GM18858 (cell line): Measurements from ENCODE around the gene TMPRSS11D.

Experiments
- ATAC-seq: cut with Tn5 transposase; IDR thresholded peaks from one replicate; pipeline ENCODE4 v1.9.1; 2021; ENCODE audit not compliant: unreplicated experiment

The TMPRSS11D gene

GRCh38 chr4:67886281-67886680 is 2.5 kb upstream of the TMPRSS11D start:
- no peak for ATAC-seq

DNA sequence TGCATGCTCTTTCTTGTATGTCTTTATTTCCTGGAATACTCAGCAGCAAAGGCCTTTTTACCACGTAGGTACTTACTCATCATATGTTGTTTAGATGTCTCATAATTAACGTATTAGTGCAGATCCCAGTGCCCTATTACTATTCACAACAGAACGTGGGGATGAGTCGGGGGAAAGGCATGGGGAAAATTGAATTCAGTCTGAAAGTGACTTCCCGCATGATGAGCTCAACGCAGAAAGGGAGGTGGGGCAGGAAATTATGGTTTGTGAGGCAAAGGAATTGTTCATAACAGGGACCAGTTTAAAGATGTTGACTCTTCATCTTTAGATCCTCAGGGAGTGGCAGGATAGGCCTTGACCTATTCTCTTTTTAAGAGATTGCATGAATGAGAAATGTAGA is 2.0 kb upstream of the TMPRSS11D start:
- ATAC-seq, result no peak

GRCh38 chr4:67884701-67885100 is 899 bp upstream of the TMPRSS11D start:
- no peak for ATAC-seq

DNA sequence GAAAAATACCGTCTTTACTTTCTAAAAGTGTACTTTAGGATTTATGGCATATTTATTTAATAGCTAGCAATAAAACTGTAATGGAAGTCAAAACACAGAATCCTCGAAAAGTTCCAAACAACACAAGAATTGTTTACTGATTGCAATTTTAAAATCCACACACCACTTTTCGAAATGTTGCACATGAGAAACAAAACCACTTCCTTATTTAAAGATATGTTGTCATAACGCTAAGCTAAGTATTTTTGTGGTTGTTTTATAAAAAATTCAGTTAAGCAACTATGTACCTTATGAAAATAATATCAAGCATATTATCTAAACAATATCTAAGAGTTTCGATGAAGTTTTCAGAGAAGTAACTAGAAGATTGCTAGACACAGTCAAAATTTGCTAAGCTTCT is 344 bp downstream of the TMPRSS11D start:
- no peak for ATAC-seq

- no peak for ATAC-seq
Observed at GRCh38 chr4:67880866-67881610, 2.8 kb downstream of the TMPRSS11D start.

- no peak for ATAC-seq
Observed at GRCh38 chr4:67879486-67879885, 4.3 kb downstream of the TMPRSS11D start.

DNA sequence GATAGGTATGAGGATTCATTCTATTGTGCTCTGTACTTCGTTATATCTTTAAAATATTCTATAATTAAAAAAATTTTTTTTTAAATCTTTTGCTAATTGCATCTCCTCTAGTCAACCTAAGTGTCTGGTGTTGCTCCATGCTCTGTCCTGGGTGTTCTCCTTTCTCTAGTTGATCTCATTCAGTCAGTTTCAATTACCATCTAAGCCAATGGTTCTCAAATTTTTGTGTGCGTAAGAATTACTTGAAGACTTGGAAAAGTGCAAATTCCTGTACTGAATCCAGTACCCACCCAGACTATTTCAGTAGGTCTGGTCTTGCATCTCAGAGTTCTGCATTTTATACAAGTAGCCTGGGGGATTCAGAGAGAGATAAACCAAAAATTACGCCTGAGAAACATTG is 6.7 kb downstream of the TMPRSS11D start:
- no peak for ATAC-seq

DNA sequence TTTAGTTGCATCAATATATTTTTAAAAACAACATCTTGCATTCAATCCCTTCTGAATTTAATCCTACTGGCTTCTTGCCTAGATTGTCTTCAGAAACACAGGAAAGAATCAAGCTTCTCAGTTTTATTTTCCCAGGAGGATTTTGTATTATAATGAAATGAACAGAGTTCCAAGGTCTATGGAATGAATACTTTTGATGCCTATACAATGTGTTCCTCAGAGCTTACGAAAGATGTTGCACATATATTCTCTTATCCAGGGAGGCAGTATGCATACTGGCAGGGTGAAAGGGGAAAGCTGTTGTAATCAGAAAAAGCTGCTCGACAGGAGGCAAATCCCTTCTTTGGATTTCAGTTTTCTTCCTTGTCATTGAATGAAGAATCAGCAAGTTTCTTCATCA is 8.8 kb downstream of the TMPRSS11D start:
- no peak for ATAC-seq

DNA sequence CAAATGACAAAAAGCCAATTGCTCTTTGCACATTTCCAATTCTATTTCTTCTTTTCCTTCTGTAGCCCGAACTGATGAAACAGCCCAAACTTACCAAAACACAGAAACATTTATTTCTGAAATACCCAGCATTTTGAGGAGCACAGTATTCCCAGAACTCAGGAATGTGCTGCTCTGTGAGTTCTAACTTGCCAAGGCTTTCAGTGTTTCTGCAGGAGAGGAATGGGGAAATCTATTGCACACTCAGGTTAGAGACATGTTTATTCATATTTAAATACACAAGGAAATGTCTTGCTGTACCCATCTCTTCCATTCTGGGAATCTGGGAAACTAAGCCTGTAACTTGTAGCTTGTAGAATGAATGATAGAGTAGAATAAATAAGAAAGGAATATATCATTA is 10.7 kb downstream of the TMPRSS11D start:
- no peak for ATAC-seq

GRCh38 chr4:67871867-67872266 is 11.9 kb downstream of the TMPRSS11D start:
- ATAC-seq, result peak; percentile 85

DNA sequence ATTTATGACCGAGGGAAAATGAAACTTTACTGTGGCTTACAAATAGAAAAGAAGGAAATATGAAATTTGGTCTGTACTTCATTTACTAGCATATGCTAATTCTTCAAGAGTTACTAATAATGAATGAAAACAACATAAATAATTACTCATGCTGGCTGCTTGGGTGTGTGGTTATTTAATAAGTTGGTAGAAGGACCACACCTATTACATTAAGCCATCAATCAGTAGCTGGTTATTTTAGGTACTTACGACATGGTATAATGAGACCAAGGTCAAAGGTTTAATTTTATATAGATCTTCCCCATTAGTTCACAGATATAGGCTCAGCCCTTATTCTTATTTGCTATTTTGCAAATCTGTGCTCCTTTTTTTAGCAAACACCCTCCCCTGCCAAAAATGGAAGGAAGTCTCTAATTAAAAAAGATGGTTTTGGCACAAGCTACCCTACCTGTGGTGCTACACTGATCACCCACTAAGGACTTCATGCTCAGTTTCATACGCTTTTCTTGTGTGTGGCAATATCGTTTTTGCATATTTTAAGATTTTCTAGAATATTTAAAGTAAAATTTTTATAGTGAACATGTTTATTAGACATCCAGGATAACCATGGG is 14.1 kb downstream of the TMPRSS11D start:
- ATAC-seq, result no peak

DNA sequence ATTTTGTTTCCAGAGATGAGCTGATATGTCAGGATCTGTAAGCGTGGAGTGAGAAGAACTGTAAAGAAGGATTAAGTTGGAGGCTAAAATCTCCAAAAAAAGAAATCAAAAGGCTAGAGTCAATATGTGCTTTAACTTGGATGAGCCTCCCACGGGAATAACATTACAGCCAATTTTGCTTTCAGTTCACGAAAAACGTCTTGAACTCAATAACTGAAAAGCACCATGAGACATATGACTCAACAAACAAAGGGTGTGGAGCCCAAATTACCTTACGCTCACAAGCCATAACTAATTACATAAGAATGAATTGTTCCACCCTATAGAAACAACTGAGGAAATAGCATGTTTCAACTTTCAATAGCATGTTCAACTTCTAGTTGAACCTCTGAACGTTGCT is 22.3 kb downstream of the TMPRSS11D start:
- no peak for ATAC-seq

DNA sequence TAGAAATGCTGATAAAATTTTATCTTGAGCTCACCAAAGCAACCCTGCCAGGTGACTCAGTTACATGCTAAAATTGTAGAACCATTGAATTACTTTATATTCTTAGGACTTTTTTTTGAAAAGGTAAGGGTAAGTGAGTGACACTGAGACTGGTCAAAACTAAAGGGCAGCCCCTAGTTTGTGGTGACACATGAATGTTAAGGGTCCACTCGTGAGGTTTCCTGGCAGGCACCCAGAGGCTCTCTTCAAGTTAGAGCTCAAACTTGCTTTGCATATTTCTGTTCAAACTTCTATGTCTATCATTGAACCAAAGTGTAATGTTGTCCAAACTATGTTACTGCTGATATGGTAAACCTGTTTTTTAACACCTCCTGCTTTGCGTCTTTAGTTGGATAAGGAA is 30.5 kb downstream of the TMPRSS11D start:
- ATAC-seq, result no peak

- no peak for ATAC-seq
Observed at GRCh38 chr4:67820903-67821302, 62.9 kb downstream of the TMPRSS11D start.

GRCh38 chr4:67810011-67810410 is 73.8 kb downstream of the TMPRSS11D start:
- ATAC-seq, result no peak

GRCh38 chr4:67809502-67809901 is 74.3 kb downstream of the TMPRSS11D start:
- ATAC-seq, result no peak

DNA sequence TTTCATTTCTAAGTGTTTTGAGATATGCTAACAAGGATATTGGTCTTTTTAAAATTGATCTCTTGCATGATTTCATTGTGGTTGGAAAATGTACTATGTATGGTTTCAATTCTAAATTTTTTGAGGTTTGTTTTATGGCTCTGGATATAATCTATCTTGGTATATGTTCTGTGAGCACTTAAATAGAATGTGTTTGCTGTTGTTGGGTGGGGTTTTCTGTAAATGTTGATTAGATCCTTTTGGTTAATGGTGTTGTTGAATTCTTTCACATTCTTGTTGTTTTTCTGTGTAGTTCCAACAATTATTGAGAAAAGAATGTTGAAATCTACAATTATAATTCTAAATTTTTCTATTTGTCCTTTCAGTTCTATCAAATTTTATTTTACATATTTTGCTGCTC is 87.0 kb downstream of the TMPRSS11D start:
- no peak for ATAC-seq

DNA sequence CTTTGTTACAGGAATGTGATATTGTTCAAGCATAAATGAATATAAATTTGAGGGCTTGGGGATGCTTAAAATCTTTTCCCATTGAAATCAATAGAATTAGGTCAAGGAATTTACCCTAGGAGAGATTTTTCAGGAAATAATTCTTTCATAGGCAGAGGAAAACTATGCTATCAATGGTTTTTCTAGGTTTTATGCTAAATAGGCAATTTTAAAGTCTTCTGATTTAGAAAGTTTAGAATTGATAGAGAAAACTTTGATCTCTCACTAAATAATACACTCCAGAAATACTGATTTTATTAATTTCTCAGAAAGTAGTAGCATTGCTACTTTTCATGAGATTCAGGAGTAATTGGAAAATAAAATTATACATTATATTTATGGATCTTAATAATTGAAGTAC is 93.1 kb downstream of the TMPRSS11D start:
- no peak for ATAC-seq

DNA sequence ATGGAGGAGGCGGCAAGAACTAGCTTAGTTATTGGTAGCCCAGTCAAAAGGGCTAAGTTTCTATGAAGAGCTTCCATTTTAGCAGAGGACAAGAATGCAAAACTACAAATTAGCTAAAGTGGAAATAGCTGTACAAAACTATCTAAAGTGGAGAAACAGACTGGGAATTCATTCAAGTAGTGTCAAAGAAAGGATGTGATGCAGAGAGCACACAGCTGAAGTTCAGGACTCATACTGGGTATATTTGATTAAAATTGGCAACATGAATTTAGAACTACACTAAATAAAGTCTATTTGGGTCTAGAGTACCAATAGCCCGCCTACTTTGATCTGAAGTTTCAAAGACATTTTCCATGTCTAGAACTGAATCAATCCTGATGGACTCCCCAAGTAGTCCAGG is 96.5 kb downstream of the TMPRSS11D start:
- no peak for ATAC-seq

GRCh38 chr4:67785528-67785927 is 98.3 kb downstream of the TMPRSS11D start:
- no peak for ATAC-seq

GRCh38 chr4:67779631-67780030 is 104.2 kb downstream of the TMPRSS11D start:
- ATAC-seq, result no peak

- no peak for ATAC-seq
Observed at GRCh38 chr4:67776746-67777145, 107.1 kb downstream of the TMPRSS11D start.
